ENCODE data around the gene PLAC1. TPM values are rescaled to one million over a fixed set of nuclear protein-coding genes. Genes with fewer than 3 reads are reported as not detected.

PLAC1 gene
- total and polyA plus RNA-seq, 7 donors, result 0.06 to 1.4 TPM; not detected in 5

GRCh38 chrX:134693644-134694043 is 35.4 kb upstream of the PLAC1 start:
- Histone ChIP-seq H3K4me1 (no peaks in the 10 kb centered on the region), H3K9me3 (no peaks in the 10 kb centered on the region), H3K27me3 (no peaks in the 10 kb centered on the region), H3K4me3 (no peak overlapping the region), H3K36me3 (no peaks in the 10 kb centered on the region), H3K27ac (no peak overlapping the region)
- DNase-seq, result no peak
- intact Hi-C loops (cut with DNase I), result no loop called here
- WGBS, 2 donors, result 87 to 92% methylated on average over 2 of the region's 2 CpGs
- TF ChIP-seq EP300 (IDR thresholded peaks at IDR 0.05), result no peak
- no peak for TF ChIP-seq POLR2AphosphoS5 (IDR thresholded peaks at IDR 0.05)

- H3K27me3 ChIP-seq, result no peaks in the 10 kb centered on the region
- WGBS, 2 donors, result 81 to 85% methylated on average over 1 of the region's 1 CpG
Observed at GRCh38 chrX:134692990-134693389, 34.7 kb upstream of the PLAC1 start.

GRCh38 chrX:134692233-134692632 is 34.0 kb upstream of the PLAC1 start:
- TF ChIP-seq CTCF (IDR thresholded peaks at IDR 0.05), result no peak
- TF ChIP-seq POLR2AphosphoS5 (IDR thresholded peaks at IDR 0.05), result no peak
- TF ChIP-seq POLR2A (IDR thresholded peaks at IDR 0.05), result no peak
- no peak for TF ChIP-seq EP300 (IDR thresholded peaks at IDR 0.05)
- DNase-seq, result no peak
- H3K36me3 ChIP-seq, result no peaks in the 10 kb centered on the region
- H3K4me1 ChIP-seq, result no peaks in the 10 kb centered on the region
- H3K27ac ChIP-seq, result no peak overlapping the region
- no peak overlapping the region for H3K4me3 ChIP-seq
- WGBS, 2 donors, result 47 to 70% methylated on average over 1 of the region's 1 CpG
- no peaks in the 10 kb centered on the region for H3K27me3 ChIP-seq
- intact Hi-C loops (cut with DNase I), result no loop called here
- H3K9me3 ChIP-seq, result no peaks in the 10 kb centered on the region

More at GRCh38 chrX:134692990-134693389, 34.7 kb upstream of the PLAC1 start:
- TF ChIP-seq POLR2AphosphoS5 (IDR thresholded peaks at IDR 0.05), result no peak
- no peak for TF ChIP-seq EP300 (IDR thresholded peaks at IDR 0.05)
- no peak for TF ChIP-seq CTCF (IDR thresholded peaks at IDR 0.05)
- TF ChIP-seq POLR2A (IDR thresholded peaks at IDR 0.05), result no peak
- Histone ChIP-seq H3K36me3 (no peaks in the 10 kb centered on the region), H3K27ac (no peak overlapping the region), H3K4me3 (no peak overlapping the region), H3K4me1 (no peaks in the 10 kb centered on the region), H3K9me3 (no peaks in the 10 kb centered on the region)
- no peak for DNase-seq
- intact Hi-C loops (cut with DNase I), result no loop called here

- Histone ChIP-seq H3K4me3 (no peak overlapping the region), H3K36me3 (no peaks in the 10 kb centered on the region), H3K4me1 (no peaks in the 10 kb centered on the region), H3K27me3 (no peaks in the 10 kb centered on the region), H3K9me3 (no peaks in the 10 kb centered on the region), H3K27ac (no peak overlapping the region)
- no peak for DNase-seq
- intact Hi-C loops (cut with DNase I), result no loop called here
- WGBS, 2 donors, result 17 to 76% methylated on average over 7 of the region's 7 CpGs
- no peak for TF ChIP-seq POLR2AphosphoS5 (IDR thresholded peaks at IDR 0.05)
- TF ChIP-seq EP300 (IDR thresholded peaks at IDR 0.05), result no peak
- no peak for TF ChIP-seq CTCF (IDR thresholded peaks at IDR 0.05)
- no peak for TF ChIP-seq POLR2A (IDR thresholded peaks at IDR 0.05)
Observed at GRCh38 chrX:134691453-134691852, 33.2 kb upstream of the PLAC1 start.

- Histone ChIP-seq H3K36me3 (no peaks in the 10 kb centered on the region), H3K27me3 (no peaks in the 10 kb centered on the region), H3K4me3 (no peak overlapping the region), H3K4me1 (no peaks in the 10 kb centered on the region), H3K27ac (no peak overlapping the region), H3K9me3 (no peaks in the 10 kb centered on the region)
- DNase-seq, result no peak
- TF ChIP-seq CTCF (IDR thresholded peaks at IDR 0.05), result no peak
- no peak for TF ChIP-seq POLR2AphosphoS5 (IDR thresholded peaks at IDR 0.05)
- no peak for TF ChIP-seq POLR2A (IDR thresholded peaks at IDR 0.05)
- no peak for TF ChIP-seq EP300 (IDR thresholded peaks at IDR 0.05)
- intact Hi-C loops (cut with DNase I), result no loop called here
- 84 to 91% methylated on average over 1 of the region's 1 CpG for WGBS, 2 donors
Observed at GRCh38 chrX:134688839-134689238, 30.6 kb upstream of the PLAC1 start.
